ENCODE results near the gene COBL. TPM values are rescaled to one million over a fixed set of nuclear protein-coding genes. Genes with fewer than 3 reads are reported as not detected.

Gene COBL
- total and polyA plus RNA-seq, 10 of the 15 experiments (the other 5 are each of a cell fraction or from before 2014, with no cell fraction given), result 0.21 TPM; not detected in 9

DNA sequence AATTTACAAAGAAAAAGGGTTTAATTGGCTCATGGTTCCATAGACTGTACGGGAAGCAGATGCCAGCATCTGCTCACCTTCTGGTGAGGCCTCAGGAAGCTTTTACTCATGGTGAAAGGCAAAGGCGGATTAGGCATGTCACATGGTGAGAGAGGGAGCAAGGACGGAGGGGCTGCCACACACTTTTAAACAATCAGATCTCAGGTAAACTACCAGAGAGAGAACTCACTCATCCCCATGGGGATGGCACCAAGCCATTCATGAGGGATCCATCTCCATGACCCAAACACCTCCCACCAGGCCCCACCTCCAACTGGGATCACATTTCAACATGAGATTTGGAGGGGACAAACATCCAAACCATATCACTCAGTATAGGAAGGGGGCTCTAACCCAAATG lies 183.9 kb downstream of the COBL start:
- in situ Hi-C loops (cut with MboI) (no loop called here), intact Hi-C loops (cut with micrococcal nuclease; ENCODE audit: unreplicated experiment) (no loop called here)
- H2AFZ ChIP-seq (ENCODE audit: control insufficient read depth, low read depth, low read length), result no peak overlapping the region
- H3K4me2 ChIP-seq (ENCODE audit: control insufficient read depth, insufficient read depth), result no peak overlapping the region
- BruUV-seq (replicated peaks), result no TSS peak
- ChIA-PET POLR2A (no interaction called here), CTCF (no interaction called here), SMC1A (ENCODE audit: uncharacterized antibody, unreplicated experiment) (no interaction called here), RAD21 (ENCODE audit: unreplicated experiment) (no interaction called here)
- H3K36me3 ChIP-seq (ENCODE audit: control insufficient read depth in 2 of 2, insufficient read depth in 2 of 2, low read length in 1 of 2), result no peaks in the 10 kb centered on the region
- FAIRE-seq (no peak), DNase-seq (ENCODE audit: low read depth, low spot score) (no peak), ATAC-seq (no peak)
- no peak overlapping the region for H3K27ac ChIP-seq (ENCODE audit: control insufficient read depth, insufficient read depth)
- no peak overlapping the region for H3K9ac ChIP-seq (ENCODE audit: control insufficient read depth, insufficient read depth, low read length)
- no peaks in the 10 kb centered on the region for H4K20me1 ChIP-seq (ENCODE audit: control insufficient read depth, insufficient read depth)
- no peak overlapping the region for H3K4me3 ChIP-seq
- no peaks in the 10 kb centered on the region for H3K9me3 ChIP-seq (replicated peaks; ENCODE audit: control insufficient read depth, insufficient read depth, low read length)
- no peak for TF ChIP-seq PAX5 (IDR thresholded peaks at IDR 0.05; ENCODE audit: borderline replicate concordance, low read depth, low read length)
- no peak for TF ChIP-seq DPF2 (IDR thresholded peaks at IDR 0.05)
- no peak for TF ChIP-seq RUNX3 (IDR thresholded peaks at IDR 0.05; ENCODE audit: low read length)
- TF ChIP-seq, protein P1, sequence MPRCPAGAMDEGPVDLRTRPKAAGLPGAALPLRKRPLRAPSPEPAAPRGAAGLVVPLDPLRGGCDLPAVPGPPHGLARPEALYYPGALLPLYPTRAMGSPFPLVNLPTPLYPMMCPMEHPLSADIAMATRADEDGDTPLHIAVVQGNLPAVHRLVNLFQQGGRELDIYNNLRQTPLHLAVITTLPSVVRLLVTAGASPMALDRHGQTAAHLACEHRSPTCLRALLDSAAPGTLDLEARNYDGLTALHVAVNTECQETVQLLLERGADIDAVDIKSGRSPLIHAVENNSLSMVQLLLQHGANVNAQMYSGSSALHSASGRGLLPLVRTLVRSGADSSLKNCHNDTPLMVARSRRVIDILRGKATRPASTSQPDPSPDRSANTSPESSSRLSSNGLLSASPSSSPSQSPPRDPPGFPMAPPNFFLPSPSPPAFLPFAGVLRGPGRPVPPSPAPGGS (IDR thresholded peaks at IDR 0.05; ENCODE audit: borderline replicate concordance, insufficient read depth, low read depth, low read length, poor library complexity, severe bottlenecking), result no peak
- TF ChIP-seq ZBED1 (IDR thresholded peaks at IDR 0.05; ENCODE audit: borderline replicate concordance), result no peak
- no peak for TF ChIP-seq FOXK2 (IDR thresholded peaks at IDR 0.05)
- TF ChIP-seq, protein P2, sequence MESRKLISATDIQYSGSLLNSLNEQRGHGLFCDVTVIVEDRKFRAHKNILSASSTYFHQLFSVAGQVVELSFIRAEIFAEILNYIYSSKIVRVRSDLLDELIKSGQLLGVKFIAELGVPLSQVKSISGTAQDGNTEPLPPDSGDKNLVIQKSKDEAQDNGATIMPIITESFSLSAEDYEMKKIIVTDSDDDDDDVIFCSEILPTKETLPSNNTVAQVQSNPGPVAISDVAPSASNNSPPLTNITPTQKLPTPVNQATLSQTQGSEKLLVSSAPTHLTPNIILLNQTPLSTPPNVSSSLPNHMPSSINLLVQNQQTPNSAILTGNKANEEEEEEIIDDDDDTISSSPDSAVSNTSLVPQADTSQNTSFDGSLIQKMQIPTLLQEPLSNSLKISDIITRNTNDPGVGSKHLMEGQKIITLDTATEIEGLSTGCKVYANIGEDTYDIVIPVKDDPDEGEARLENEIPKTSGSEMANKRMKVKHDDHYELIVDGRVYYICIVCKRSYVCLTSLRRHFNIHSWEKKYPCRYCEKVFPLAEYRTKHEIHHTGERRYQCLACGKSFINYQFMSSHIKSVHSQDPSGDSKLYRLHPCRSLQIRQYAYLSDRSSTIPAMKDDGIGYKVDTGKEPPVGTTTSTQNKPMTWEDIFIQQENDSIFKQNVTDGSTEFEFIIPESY (IDR thresholded peaks at IDR 0.05), result no peak
- no peak for TF ChIP-seq POLR2AphosphoS5 (IDR thresholded peaks at IDR 0.05; ENCODE audit: low read length)
- TF ChIP-seq, protein P3, sequence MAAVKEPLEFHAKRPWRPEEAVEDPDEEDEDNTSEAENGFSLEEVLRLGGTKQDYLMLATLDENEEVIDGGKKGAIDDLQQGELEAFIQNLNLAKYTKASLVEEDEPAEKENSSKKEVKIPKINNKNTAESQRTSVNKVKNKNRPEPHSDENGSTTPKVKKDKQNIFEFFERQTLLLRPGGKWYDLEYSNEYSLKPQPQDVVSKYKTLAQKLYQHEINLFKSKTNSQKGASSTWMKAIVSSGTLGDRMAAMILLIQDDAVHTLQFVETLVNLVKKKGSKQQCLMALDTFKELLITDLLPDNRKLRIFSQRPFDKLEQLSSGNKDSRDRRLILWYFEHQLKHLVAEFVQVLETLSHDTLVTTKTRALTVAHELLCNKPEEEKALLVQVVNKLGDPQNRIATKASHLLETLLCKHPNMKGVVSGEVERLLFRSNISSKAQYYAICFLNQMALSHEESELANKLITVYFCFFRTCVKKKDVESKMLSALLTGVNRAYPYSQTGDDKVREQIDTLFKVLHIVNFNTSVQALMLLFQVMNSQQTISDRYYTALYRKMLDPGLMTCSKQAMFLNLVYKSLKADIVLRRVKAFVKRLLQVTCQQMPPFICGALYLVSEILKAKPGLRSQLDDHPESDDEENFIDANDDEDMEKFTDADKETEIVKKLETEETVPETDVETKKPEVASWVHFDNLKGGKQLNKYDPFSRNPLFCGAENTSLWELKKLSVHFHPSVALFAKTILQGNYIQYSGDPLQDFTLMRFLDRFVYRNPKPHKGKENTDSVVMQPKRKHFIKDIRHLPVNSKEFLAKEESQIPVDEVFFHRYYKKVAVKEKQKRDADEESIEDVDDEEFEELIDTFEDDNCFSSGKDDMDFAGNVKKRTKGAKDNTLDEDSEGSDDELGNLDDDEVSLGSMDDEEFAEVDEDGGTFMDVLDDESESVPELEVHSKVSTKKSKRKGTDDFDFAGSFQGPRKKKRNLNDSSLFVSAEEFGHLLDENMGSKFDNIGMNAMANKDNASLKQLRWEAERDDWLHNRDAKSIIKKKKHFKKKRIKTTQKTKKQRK (IDR thresholded peaks at IDR 0.05; ENCODE audit: low read depth, low read length), result no peak
- no peak for TF ChIP-seq SUPT20H (IDR thresholded peaks at IDR 0.05; ENCODE audit: borderline replicate concordance, control insufficient read depth, low read depth, low read length)
- no peak for TF ChIP-seq MEF2A (IDR thresholded peaks at IDR 0.05; ENCODE audit: insufficient read depth, low read depth, low read length)
- no peak for TF ChIP-seq RB1 (IDR thresholded peaks at IDR 0.05; ENCODE audit: borderline replicate concordance)
- TF ChIP-seq NR2F1 (conservative IDR thresholded peaks at IDR 0.05), result no peak
- no peak for TF ChIP-seq IKZF1 (conservative IDR thresholded peaks at IDR 0.05)
- no peak for TF ChIP-seq RELA (IDR thresholded peaks at IDR 0.05; ENCODE audit: borderline replicate concordance, partially characterized antibody)
- TF ChIP-seq EED (IDR thresholded peaks at IDR 0.05; ENCODE audit: low read depth), result no peak
- no peak for TF ChIP-seq ATF7 (IDR thresholded peaks at IDR 0.05; ENCODE audit: low read depth)
- TF ChIP-seq TCF7 (IDR thresholded peaks at IDR 0.05; ENCODE audit: borderline replicate concordance), result no peak
- TF ChIP-seq GABPA (IDR thresholded peaks at IDR 0.05; ENCODE audit: low read depth), result no peak
- no peak for TF ChIP-seq MXI1 (IDR thresholded peaks at IDR 0.05; ENCODE audit: low read depth, low read length)
- no peaks in the 10 kb centered on the region for H3K4me1 ChIP-seq (ENCODE audit: control insufficient read depth, insufficient read depth, low read length)
- H3K79me2 ChIP-seq (ENCODE audit: control insufficient read depth, insufficient read depth, low read length), result no peaks in the 10 kb centered on the region
- WGBS (ENCODE audit: insufficient coverage, insufficient replicate concordance, low lambda C conversion rate, missing lambda C conversion rate), result 21% methylated on average over 3 of the region's 3 CpGs
- no peaks in the 10 kb centered on the region; a peak in 1 of 4 replicates for H3K27me3 ChIP-seq (replicated peaks in 1 of 2; ENCODE audit: control insufficient read depth in 2 of 2, insufficient read depth in 2 of 2, low read length in 1 of 2)

Data from GM12878 (cell line).